ENCODE measurements around the gene LBHD2.
A peak's percentile ranks its signal among the peaks of the same experiment; 100 is the strongest.

Gene LBHD2

DNA sequence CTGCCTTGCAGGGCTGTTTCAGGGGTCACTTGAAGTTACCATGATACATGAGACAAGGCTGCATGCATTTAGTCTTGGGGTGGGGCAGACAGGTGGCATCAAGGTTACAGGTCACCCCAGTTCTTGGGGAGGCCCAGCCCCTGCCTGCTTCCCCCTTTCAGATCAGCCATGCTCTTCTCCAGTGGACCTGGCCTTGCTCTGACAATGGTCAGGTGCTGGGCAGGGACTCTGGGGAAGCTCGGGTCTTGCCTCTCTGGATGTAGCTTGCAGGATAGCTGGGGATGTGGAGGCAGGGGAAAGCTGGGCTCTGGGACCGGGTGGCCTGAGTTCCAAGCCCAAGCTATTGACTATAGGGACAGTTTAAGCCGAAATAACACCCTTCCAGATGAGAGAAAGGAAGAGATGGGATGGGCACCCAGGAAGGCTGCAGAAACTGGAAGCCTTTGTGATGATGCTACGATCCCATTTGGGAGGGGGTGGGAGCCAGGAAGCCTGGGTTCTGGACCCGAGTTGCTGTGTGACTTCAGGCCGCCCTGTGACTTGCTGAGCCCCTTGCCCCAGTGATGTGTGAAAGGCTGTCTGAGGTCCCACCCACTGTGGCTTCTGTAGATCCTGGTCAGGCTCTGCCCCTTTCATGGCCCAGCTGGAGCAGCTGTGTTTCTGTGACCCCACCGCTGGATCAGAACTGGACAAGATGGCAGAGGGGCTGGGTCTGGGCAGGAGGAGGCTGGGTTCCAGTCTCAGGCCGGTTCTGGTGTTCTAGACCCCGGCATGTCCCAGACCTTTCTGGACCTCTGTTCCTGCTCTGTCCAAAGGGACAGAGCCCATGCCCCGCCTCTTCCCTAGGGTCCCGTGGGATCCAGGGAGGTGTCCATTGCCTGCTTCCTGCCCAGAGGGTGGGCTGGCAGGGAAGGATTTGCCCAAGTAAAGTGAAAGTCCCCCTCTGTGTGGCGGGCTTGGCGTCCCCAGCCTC, 41.4 kb downstream of the LBHD2 start:
- H3K14ac ChIP-seq (ENCODE audit: low read length) = no peak overlapping the region
- no peak overlapping the region for H3K27ac ChIP-seq (ENCODE audit: low read depth, low read length)
- no peak overlapping the region for H2AK5ac ChIP-seq (ENCODE audit: low read length)
- H4K8ac ChIP-seq (ENCODE audit: low read depth, low read length) = no peak overlapping the region
- DNase-seq = peak in 1 of 2 donors; percentile 4
- H3K4me3 ChIP-seq (ENCODE audit: low read depth, low read length) = peak overlapping the region; percentile 20
- H3K36me3 ChIP-seq (ENCODE audit: control insufficient read depth in 1 of 2, insufficient read depth in 2 of 2, low read length in 2 of 2) = no peaks in the 10 kb centered on the region
- H4K91ac ChIP-seq (ENCODE audit: low read depth, low read length) = no peak overlapping the region
- peaks cover 5% of the 10 kb centered on the region for H3K79me1 ChIP-seq (ENCODE audit: low read length)
- H3K23ac ChIP-seq (ENCODE audit: low read length) = no peak overlapping the region
- H3K27me3 ChIP-seq (ENCODE audit: insufficient read depth, low read length) = peaks cover 15% of the 10 kb centered on the region
- H2BK12ac ChIP-seq (ENCODE audit: low read length) = no peak overlapping the region
- no CpG with 5 or more reads among the region's 13 CpGs for WGBS (ENCODE audit: extremely low coverage, insufficient coverage, insufficient read length)
- H2BK120ac ChIP-seq (ENCODE audit: insufficient read depth, low read length, poor library complexity) = no peak overlapping the region
- H4K12ac ChIP-seq (ENCODE audit: low read depth, low read length) = no peak overlapping the region
- H3K4ac ChIP-seq (ENCODE audit: low read depth, low read length) = no peak overlapping the region
- H3K18ac ChIP-seq (ENCODE audit: low read length) = no peak overlapping the region
- H2BK5ac ChIP-seq (ENCODE audit: low read depth, low read length, poor library complexity) = no peak overlapping the region
- H3K79me2 ChIP-seq (ENCODE audit: control insufficient read depth, insufficient read depth, low read length, poor library complexity) = no peaks in the 10 kb centered on the region
- H3K4me1 ChIP-seq (ENCODE audit: control insufficient read depth in 1 of 2, insufficient read depth in 2 of 2, low read length in 2 of 2) = peaks cover 29 to 43% of the 10 kb centered on the region in 2 experiments
- H2AFZ ChIP-seq (ENCODE audit: insufficient read depth, low read length, poor library complexity) = no peak overlapping the region
- no peaks in the 10 kb centered on the region for H3K9me3 ChIP-seq (ENCODE audit: insufficient read depth, low read depth, low read length)
- no peak overlapping the region for H3K4me2 ChIP-seq (ENCODE audit: low read length)
- no peak overlapping the region for H3K9ac ChIP-seq (ENCODE audit: low read length)

GRCh38 chr14:103126088-103126872, 42.3 kb downstream of the LBHD2 start:
- Histone ChIP-seq H3K4me2 (ENCODE audit: low read length) (peak overlapping the region; percentile 62), H3K27me3 (ENCODE audit: insufficient read depth, low read length) (peaks cover 15% of the 10 kb centered on the region), H3K14ac (ENCODE audit: low read length) (no peak overlapping the region), H3K4ac (ENCODE audit: low read depth, low read length) (no peak overlapping the region), H3K36me3 (ENCODE audit: control insufficient read depth in 1 of 2, insufficient read depth in 2 of 2, low read length in 2 of 2) (no peaks in the 10 kb centered on the region), H3K9ac (ENCODE audit: low read length) (no peak overlapping the region), H4K91ac (ENCODE audit: low read depth, low read length) (no peak overlapping the region), H3K4me3 (ENCODE audit: low read depth, low read length) (peak overlapping the region; percentile 1), H3K18ac (ENCODE audit: low read length) (no peak overlapping the region), H3K79me1 (ENCODE audit: low read length) (peaks cover 5% of the 10 kb centered on the region), H3K4me1 (ENCODE audit: control insufficient read depth in 1 of 2, insufficient read depth in 2 of 2, low read length in 2 of 2) (peaks cover 31 to 50% of the 10 kb centered on the region in 2 experiments), H3K79me2 (ENCODE audit: control insufficient read depth, insufficient read depth, low read length, poor library complexity) (no peaks in the 10 kb centered on the region), H2BK12ac (ENCODE audit: low read length) (no peak overlapping the region), H4K12ac (ENCODE audit: low read depth, low read length) (no peak overlapping the region), H2AK5ac (ENCODE audit: low read length) (no peak overlapping the region), H4K8ac (ENCODE audit: low read depth, low read length) (no peak overlapping the region), H2BK120ac (ENCODE audit: insufficient read depth, low read length, poor library complexity) (no peak overlapping the region), H3K27ac (ENCODE audit: low read depth, low read length) (no peak overlapping the region), H3K23ac (ENCODE audit: low read length) (no peak overlapping the region), H2BK5ac (ENCODE audit: low read depth, low read length, poor library complexity) (no peak overlapping the region), H2AFZ (ENCODE audit: insufficient read depth, low read length, poor library complexity) (no peak overlapping the region), H3K9me3 (ENCODE audit: insufficient read depth, low read depth, low read length) (no peaks in the 10 kb centered on the region)
- WGBS (ENCODE audit: extremely low coverage, insufficient coverage, insufficient read length) = no CpG with 5 or more reads among the region's 22 CpGs
- peak in 1 of 2 donors; percentile 39 for DNase-seq

- Histone ChIP-seq H2BK120ac (ENCODE audit: insufficient read depth, low read length, poor library complexity) (no peak overlapping the region), H3K4me2 (ENCODE audit: low read length) (peak overlapping the region; percentile 62), H3K14ac (ENCODE audit: low read length) (no peak overlapping the region), H3K27me3 (ENCODE audit: insufficient read depth, low read length) (peaks cover 15% of the 10 kb centered on the region), H3K4me1 (ENCODE audit: control insufficient read depth in 1 of 2, insufficient read depth in 2 of 2, low read length in 2 of 2) (peaks cover 31 to 50% of the 10 kb centered on the region in 2 experiments), H3K79me1 (ENCODE audit: low read length) (peaks cover 5% of the 10 kb centered on the region), H2BK5ac (ENCODE audit: low read depth, low read length, poor library complexity) (no peak overlapping the region), H4K12ac (ENCODE audit: low read depth, low read length) (no peak overlapping the region), H3K27ac (ENCODE audit: low read depth, low read length) (no peak overlapping the region), H2AFZ (ENCODE audit: insufficient read depth, low read length, poor library complexity) (no peak overlapping the region), H2AK5ac (ENCODE audit: low read length) (no peak overlapping the region), H3K4me3 (ENCODE audit: low read depth, low read length) (peak overlapping the region; percentile 1), H3K23ac (ENCODE audit: low read length) (no peak overlapping the region), H3K9ac (ENCODE audit: low read length) (no peak overlapping the region), H3K9me3 (ENCODE audit: insufficient read depth, low read depth, low read length) (no peaks in the 10 kb centered on the region), H3K36me3 (ENCODE audit: control insufficient read depth in 1 of 2, insufficient read depth in 2 of 2, low read length in 2 of 2) (no peaks in the 10 kb centered on the region), H3K79me2 (ENCODE audit: control insufficient read depth, insufficient read depth, low read length, poor library complexity) (no peaks in the 10 kb centered on the region), H3K18ac (ENCODE audit: low read length) (no peak overlapping the region), H4K91ac (ENCODE audit: low read depth, low read length) (no peak overlapping the region), H2BK12ac (ENCODE audit: low read length) (no peak overlapping the region), H3K4ac (ENCODE audit: low read depth, low read length) (no peak overlapping the region), H4K8ac (ENCODE audit: low read depth, low read length) (no peak overlapping the region)
- DNase-seq = peak; percentile 56 to 67
- no CpG with 5 or more reads among the region's 62 CpGs for WGBS (ENCODE audit: extremely low coverage, insufficient coverage, insufficient read length)
These were observed 42.9 kb downstream of the LBHD2 start for GRCh38 chr14:103126873-103127304.

DNA sequence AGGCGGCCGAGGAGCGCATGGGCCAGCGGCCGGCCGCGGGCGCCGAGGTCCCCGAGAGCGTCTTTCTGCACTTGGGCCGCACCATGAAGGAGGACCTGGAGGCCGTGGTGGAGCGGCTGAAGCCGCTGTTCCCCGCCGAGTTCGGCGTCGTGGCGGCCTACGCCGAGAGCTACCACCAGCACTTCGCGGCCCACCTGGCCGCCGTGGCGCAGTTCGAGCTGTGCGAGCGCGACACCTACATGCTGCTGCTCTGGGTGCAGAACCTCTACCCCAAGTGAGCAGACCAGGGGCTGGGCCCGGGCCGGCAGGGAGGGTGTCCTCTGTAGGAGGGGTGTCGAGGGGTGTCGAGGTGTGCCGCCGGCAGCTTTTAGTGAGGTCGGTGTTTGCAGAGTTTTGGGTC, 43.3 kb downstream of the LBHD2 start:
- WGBS (ENCODE audit: extremely low coverage, insufficient coverage, insufficient read length) = no CpG with 5 or more reads among the region's 39 CpGs
- Histone ChIP-seq H4K91ac (ENCODE audit: low read depth, low read length) (no peak overlapping the region), H2BK12ac (ENCODE audit: low read length) (no peak overlapping the region), H2AFZ (ENCODE audit: insufficient read depth, low read length, poor library complexity) (no peak overlapping the region), H2BK120ac (ENCODE audit: insufficient read depth, low read length, poor library complexity) (no peak overlapping the region), H3K4ac (ENCODE audit: low read depth, low read length) (no peak overlapping the region), H4K12ac (ENCODE audit: low read depth, low read length) (no peak overlapping the region), H3K9ac (ENCODE audit: low read length) (no peak overlapping the region), H3K27me3 (ENCODE audit: insufficient read depth, low read length) (peaks cover 15% of the 10 kb centered on the region), H3K79me2 (ENCODE audit: control insufficient read depth, insufficient read depth, low read length, poor library complexity) (no peaks in the 10 kb centered on the region), H3K79me1 (ENCODE audit: low read length) (peaks cover 5% of the 10 kb centered on the region), H2AK5ac (ENCODE audit: low read length) (no peak overlapping the region), H3K36me3 (ENCODE audit: control insufficient read depth in 1 of 2, insufficient read depth in 2 of 2, low read length in 2 of 2) (no peaks in the 10 kb centered on the region), H3K4me3 (ENCODE audit: low read depth, low read length) (no peak overlapping the region), H3K4me1 (ENCODE audit: control insufficient read depth in 1 of 2, insufficient read depth in 2 of 2, low read length in 2 of 2) (peaks cover 32 to 47% of the 10 kb centered on the region in 2 experiments), H3K4me2 (ENCODE audit: low read length) (peak overlapping the region; percentile 62), H2BK5ac (ENCODE audit: low read depth, low read length, poor library complexity) (no peak overlapping the region), H3K14ac (ENCODE audit: low read length) (no peak overlapping the region), H4K8ac (ENCODE audit: low read depth, low read length) (no peak overlapping the region), H3K18ac (ENCODE audit: low read length) (no peak overlapping the region), H3K27ac (ENCODE audit: low read depth, low read length) (no peak overlapping the region), H3K23ac (ENCODE audit: low read length) (no peak overlapping the region), H3K9me3 (ENCODE audit: insufficient read depth, low read depth, low read length) (no peaks in the 10 kb centered on the region)
- peak in 1 of 2 donors; percentile 37 for DNase-seq

Data from trophoblast cell (in vitro differentiated cells and primary cell).